Posterior cingulate gyrus (tissue), 11 donors: ENCODE measurements around the gene ADARB1.
"Not testable (repeated sequence)": the region's sequence is repeated elsewhere in the genome, so short reads cannot be mapped to it uniquely, and the experiment has no call there.

Experiments
- DNase-seq, 10 donors: peaks; one replicate each; pipeline versions ENCODE4 v3.0.0 to v3.0.0-alpha.2; 2020 to 2021; ENCODE audit warnings: mixed read lengths in 3 of 10
- intact Hi-C: fragments of 100-400 bp; cut with DNase I; formaldehyde crosslinking; loops from one replicate; pipeline ENCODE4 v1.15.1; 2023

ADARB1 gene

GRCh38 chr21:45140944-45141343 is 66.6 kb downstream of the ADARB1 start:
- DNase-seq, result peak in 1 of 10 donors; percentile 63
- intact Hi-C loops, result loop anchor here (1.0 to 5.0 kb wide), 3 partner anchors 151 to 681 kb away; no protein-coding TSS in a partner anchor

GRCh38 chr21:45141507-45141906 is 67.1 kb downstream of the ADARB1 start:
- peak in 1 of 10 donors; percentile 27 for DNase-seq
- intact Hi-C loops, result loop anchor here (5.0 kb wide), 2 partner anchors 151 to 681 kb away; no protein-coding TSS in a partner anchor

- intact Hi-C loops, result loop anchor here (5.0 kb wide), 2 partner anchors 150 to 680 kb away; no protein-coding TSS in a partner anchor
- peak in 1 of 10 donors; percentile 87 for DNase-seq
Observed at GRCh38 chr21:45142469-45143308, 68.3 kb downstream of the ADARB1 start.

- intact Hi-C loops, result loop anchor here (5.0 kb wide), 2 partner anchors 148 to 678 kb away; no protein-coding TSS in a partner anchor
- no peak for DNase-seq
Observed at GRCh38 chr21:45143855-45144254, 69.5 kb downstream of the ADARB1 start.

DNA sequence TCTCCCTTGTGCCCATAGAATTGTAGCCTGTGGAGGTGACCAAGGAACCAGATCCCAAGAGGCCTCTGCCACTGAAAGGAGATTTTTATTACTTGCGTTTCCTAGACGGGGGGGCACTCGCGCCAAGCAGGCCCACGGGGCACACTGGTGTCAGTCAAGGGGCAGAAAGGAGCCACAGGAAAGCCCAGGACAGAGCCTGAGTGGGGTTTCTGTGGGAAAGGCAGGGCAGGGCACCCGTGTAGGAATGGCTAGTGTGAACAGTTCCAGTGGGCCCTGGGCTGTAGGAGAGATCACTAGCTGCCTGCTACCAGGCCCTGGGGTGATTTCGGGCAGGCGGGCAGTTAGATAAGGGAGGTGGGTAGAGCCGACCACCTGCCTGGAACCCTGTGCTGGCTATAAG is 70.8 kb downstream of the ADARB1 start:
- DNase-seq, result peak in 1 of 10 donors; percentile 44
- intact Hi-C loops, result no loop called here

- peak in 1 of 10 donors; percentile 11 for DNase-seq
- intact Hi-C loops, result not testable (repeated sequence)
Observed at GRCh38 chr21:45145846-45146245, 71.5 kb downstream of the ADARB1 start.

- intact Hi-C loops, result no loop called here
- DNase-seq, result peak in 1 of 10 donors; percentile 69
Observed at GRCh38 chr21:45146306-45146705, 71.9 kb downstream of the ADARB1 start.

- peak in 1 of 10 donors; percentile 37 for DNase-seq
- intact Hi-C loops, result no loop called here
Observed at GRCh38 chr21:45146801-45147200, 72.4 kb downstream of the ADARB1 start.

GRCh38 chr21:45147473-45148315 is 73.3 kb downstream of the ADARB1 start:
- intact Hi-C loops, result no loop called here
- peak in 1 of 10 donors; percentile 79 for DNase-seq

GRCh38 chr21:45148316-45148990 is 74.1 kb downstream of the ADARB1 start:
- intact Hi-C loops, result no loop called here
- peak in 1 of 10 donors; percentile 65 for DNase-seq

GRCh38 chr21:45149021-45149420 is 74.6 kb downstream of the ADARB1 start:
- DNase-seq, result peak in 1 of 10 donors; percentile 51
- intact Hi-C loops, result no loop called here

GRCh38 chr21:45150638-45151131 is 76.3 kb downstream of the ADARB1 start:
- intact Hi-C loops, result no loop called here
- DNase-seq, result peak in 1 of 10 donors; percentile 62

DNA sequence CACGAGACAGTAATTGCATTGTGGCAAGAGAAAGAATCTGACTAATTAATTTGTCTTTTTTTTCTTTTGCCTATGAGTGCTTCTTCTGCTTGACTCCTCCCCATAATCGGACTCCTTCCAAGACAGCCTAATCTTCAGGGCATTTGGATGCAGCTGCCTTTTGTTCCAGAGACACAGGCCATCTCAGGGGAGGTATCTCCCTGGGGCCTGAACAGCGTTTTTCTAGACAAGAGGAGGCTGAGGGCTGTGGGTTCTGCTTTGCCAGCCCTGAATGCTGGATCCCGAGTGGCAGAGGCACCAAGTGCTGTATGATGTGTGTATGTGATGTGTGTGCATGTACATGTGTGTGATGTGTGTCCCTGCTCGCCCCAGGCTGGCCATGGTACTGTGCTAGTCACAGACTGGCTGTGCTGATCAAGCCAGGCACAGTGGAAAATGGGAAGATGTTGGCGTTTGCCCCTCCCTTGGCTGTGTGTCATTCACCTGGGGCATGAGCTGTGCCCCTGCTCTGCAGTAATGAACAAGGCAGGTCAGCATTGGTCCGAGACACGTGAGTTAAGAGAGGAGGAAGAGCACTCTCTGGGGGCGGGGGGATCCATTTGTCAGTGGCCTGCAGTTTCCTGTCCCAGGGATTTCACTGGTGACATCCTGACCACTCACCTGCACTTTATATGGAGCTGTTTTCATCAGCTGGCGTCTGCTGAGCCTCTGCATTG is 77.2 kb downstream of the ADARB1 start:
- intact Hi-C loops, result no loop called here

DNA sequence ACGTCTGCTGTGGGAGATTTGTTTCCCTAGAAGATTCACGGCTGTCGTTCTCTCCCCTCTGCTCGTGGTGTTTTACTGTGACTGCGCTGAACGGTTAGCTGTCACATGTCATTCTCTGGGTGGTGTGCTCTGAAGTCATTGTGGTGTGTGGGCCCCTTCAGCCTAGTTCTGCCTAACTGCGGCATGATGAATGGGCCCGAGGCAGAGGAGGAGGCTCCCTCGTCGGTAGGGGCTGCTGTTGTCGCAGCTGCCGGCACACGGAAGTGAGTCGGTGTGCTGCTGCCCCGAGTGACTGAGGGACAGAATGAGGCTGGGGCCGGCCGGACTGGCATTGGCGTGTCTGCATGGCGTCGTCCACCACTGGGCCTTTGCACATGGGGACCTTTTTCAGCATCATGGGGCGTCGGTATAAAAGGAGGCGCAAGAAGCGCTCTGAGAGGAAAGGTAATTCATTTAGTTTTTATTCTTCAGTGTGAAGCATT is 77.9 kb downstream of the ADARB1 start:
- intact Hi-C loops, result no loop called here
- DNase-seq, result peak in 1 of 10 donors; percentile 87

More for the DNA sequence above, 77.2 kb downstream of the ADARB1 start:
- DNase-seq, result peak in 1 of 10 donors; percentile 47

DNA sequence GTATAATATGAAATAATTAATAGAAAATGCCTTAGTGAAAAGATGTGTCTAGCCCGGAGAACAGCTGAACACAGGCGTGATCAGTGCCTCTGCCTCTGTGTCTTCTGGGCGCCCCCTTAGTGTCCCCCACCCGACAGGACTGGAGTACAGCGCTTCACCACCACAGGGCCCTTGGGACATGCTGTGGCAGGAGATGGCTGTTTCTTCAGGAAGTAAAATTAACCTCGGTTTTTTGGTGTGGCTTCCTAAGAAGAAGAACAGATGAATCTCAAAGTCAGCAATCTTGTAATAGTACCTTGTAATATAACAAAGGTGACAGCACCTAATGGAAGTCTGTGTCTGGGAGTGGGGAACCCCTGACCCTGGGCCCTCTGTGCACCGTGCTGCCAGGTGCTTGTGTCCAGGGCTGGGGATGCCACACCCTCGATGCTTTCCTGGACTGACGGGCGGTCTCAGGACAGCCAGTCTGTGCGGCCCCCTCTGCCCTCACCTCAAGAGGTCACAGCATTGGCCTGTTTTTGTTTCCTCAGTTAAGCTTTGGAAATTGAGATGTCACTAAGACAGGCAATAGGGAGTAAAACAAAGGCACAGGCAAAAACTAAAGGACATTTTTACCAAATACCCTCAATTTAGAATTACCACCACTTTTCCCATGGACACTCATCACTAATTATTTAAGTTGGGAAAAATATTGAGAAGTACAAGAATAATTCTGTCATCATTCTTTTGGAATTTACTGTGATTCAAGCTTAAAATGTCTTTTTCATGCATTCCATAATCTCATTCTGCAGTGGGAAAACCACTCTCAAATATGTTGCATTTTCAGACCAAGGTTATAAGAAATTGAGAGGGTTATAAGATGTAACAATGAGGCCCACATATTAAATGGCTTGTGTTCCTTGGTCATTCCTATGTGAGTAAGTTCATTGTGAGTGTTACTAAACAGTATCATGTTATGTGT is 79.3 kb downstream of the ADARB1 start:
- intact Hi-C loops, result no loop called here
- DNase-seq, result peak in 1 of 10 donors; percentile 49

- DNase-seq, result peak in 1 of 10 donors; percentile 40
Observed at GRCh38 chr21:45154511-45155508, 80.4 kb downstream of the ADARB1 start.

GRCh38 chr21:45155910-45156309 is 81.5 kb downstream of the ADARB1 start:
- intact Hi-C loops, result no loop called here
- no peak for DNase-seq

More at GRCh38 chr21:45154511-45155508, 80.4 kb downstream of the ADARB1 start:
- intact Hi-C loops, result no loop called here
